ENCODE data around the gene SNX25. TPM values are rescaled to one million over a fixed set of nuclear protein-coding genes. Genes with fewer than 3 reads are reported as not detected.

SNX25 gene
- total and polyA plus RNA-seq, 2 donors (not counting 1 experiment from before 2014, with no cell fraction given), result 11.1 to 32.9 TPM

GRCh38 chr4:185249105-185249504, 39.7 kb downstream of the SNX25 start:
- H3K36me3 ChIP-seq (ENCODE audit: control insufficient read depth, insufficient read depth, low read length), result no peaks in the 10 kb centered on the region
- no peak for DNase-seq (ENCODE audit: low read depth in 2 of 2)
- no peak overlapping the region for H3K9ac ChIP-seq (ENCODE audit: insufficient read depth, low read length)
- H3K4me1 ChIP-seq (ENCODE audit: control insufficient read depth, extremely low read depth, insufficient read depth, low read length), result no peaks in the 10 kb centered on the region
- H3K27ac ChIP-seq (ENCODE audit: insufficient read depth, low read length), result no peak overlapping the region
- no peaks in the 10 kb centered on the region for H4K20me1 ChIP-seq (ENCODE audit: control insufficient read depth, extremely low read depth, insufficient read depth, low read length)
- H3K4me2 ChIP-seq (ENCODE audit: extremely low read depth, insufficient read depth, low read length), result no peak overlapping the region
- H3K79me2 ChIP-seq (ENCODE audit: control insufficient read depth, insufficient read depth, low read length), result no peaks in the 10 kb centered on the region
- TF ChIP-seq, protein P1, sequence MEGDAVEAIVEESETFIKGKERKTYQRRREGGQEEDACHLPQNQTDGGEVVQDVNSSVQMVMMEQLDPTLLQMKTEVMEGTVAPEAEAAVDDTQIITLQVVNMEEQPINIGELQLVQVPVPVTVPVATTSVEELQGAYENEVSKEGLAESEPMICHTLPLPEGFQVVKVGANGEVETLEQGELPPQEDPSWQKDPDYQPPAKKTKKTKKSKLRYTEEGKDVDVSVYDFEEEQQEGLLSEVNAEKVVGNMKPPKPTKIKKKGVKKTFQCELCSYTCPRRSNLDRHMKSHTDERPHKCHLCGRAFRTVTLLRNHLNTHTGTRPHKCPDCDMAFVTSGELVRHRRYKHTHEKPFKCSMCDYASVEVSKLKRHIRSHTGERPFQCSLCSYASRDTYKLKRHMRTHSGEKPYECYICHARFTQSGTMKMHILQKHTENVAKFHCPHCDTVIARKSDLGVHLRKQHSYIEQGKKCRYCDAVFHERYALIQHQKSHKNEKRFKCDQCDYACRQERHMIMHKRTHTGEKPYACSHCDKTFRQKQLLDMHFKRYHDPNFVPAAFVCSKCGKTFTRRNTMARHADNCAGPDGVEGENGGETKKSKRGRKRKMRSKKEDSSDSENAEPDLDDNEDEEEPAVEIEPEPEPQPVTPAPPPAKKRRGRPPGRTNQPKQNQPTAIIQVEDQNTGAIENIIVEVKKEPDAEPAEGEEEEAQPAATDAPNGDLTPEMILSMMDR (conservative IDR thresholded peaks at IDR 0.05 in 1 of 2, IDR thresholded peaks at IDR 0.05 in 1 of 2; ENCODE audit: low read depth in 1 of 2, low read length in 2 of 2), result no peak
- TF ChIP-seq EZH2 (IDR thresholded peaks at IDR 0.05; ENCODE audit: low read length, missing control alignments), result no peak
- H3K9me3 ChIP-seq (ENCODE audit: control insufficient read depth, insufficient read depth, low read depth, low read length), result no peaks in the 10 kb centered on the region
- H3K27me3 ChIP-seq (ENCODE audit: control insufficient read depth, insufficient read depth, low read length), result no peaks in the 10 kb centered on the region
- no peak overlapping the region for H2AFZ ChIP-seq (ENCODE audit: low read length)
- H3K4me3 ChIP-seq (replicated peaks in 1 of 4; ENCODE audit: control extremely low read depth in 1 of 4, insufficient read depth in 1 of 4, low read depth in 3 of 4, low read length in 4 of 4), result no peak overlapping the region

GRCh38 chr4:185254434-185254833, 45.0 kb downstream of the SNX25 start:
- Histone ChIP-seq H3K27me3 (ENCODE audit: control insufficient read depth, insufficient read depth, low read length) (no peaks in the 10 kb centered on the region), H2AFZ (ENCODE audit: low read length) (no peak overlapping the region), H3K4me3 (replicated peaks in 1 of 4; ENCODE audit: control extremely low read depth in 1 of 4, insufficient read depth in 1 of 4, low read depth in 3 of 4, low read length in 4 of 4) (no peak overlapping the region), H3K36me3 (ENCODE audit: control insufficient read depth, insufficient read depth, low read length) (no peaks in the 10 kb centered on the region), H4K20me1 (ENCODE audit: control insufficient read depth, extremely low read depth, insufficient read depth, low read length) (no peaks in the 10 kb centered on the region), H3K27ac (ENCODE audit: insufficient read depth, low read length) (no peak overlapping the region), H3K79me2 (ENCODE audit: control insufficient read depth, insufficient read depth, low read length) (no peaks in the 10 kb centered on the region), H3K9ac (ENCODE audit: insufficient read depth, low read length) (no peak overlapping the region), H3K4me2 (ENCODE audit: extremely low read depth, insufficient read depth, low read length) (no peak overlapping the region), H3K4me1 (ENCODE audit: control insufficient read depth, extremely low read depth, insufficient read depth, low read length) (peaks cover 5% of the 10 kb centered on the region), H3K9me3 (ENCODE audit: control insufficient read depth, insufficient read depth, low read depth, low read length) (no peaks in the 10 kb centered on the region)
- TF ChIP-seq EZH2 (IDR thresholded peaks at IDR 0.05; ENCODE audit: low read length, missing control alignments), result no peak
- TF ChIP-seq, protein P1 (conservative IDR thresholded peaks at IDR 0.05 in 1 of 2, IDR thresholded peaks at IDR 0.05 in 1 of 2; ENCODE audit: low read depth in 1 of 2, low read length in 2 of 2), result no peak
- DNase-seq (ENCODE audit: low read depth in 2 of 2), result peak in 1 of 2 donors; percentile 76

- no peak for DNase-seq (ENCODE audit: low read depth in 2 of 2)
- H4K20me1 ChIP-seq (ENCODE audit: control insufficient read depth, extremely low read depth, insufficient read depth, low read length), result no peaks in the 10 kb centered on the region
- no peaks in the 10 kb centered on the region for H3K36me3 ChIP-seq (ENCODE audit: control insufficient read depth, insufficient read depth, low read length)
- no peak overlapping the region for H3K4me3 ChIP-seq (replicated peaks in 1 of 4; ENCODE audit: control extremely low read depth in 1 of 4, insufficient read depth in 1 of 4, low read depth in 3 of 4, low read length in 4 of 4)
- H3K9ac ChIP-seq (ENCODE audit: insufficient read depth, low read length), result no peak overlapping the region
- H3K9me3 ChIP-seq (ENCODE audit: control insufficient read depth, insufficient read depth, low read depth, low read length), result no peaks in the 10 kb centered on the region
- H3K27me3 ChIP-seq (ENCODE audit: control insufficient read depth, insufficient read depth, low read length), result no peaks in the 10 kb centered on the region
- H3K79me2 ChIP-seq (ENCODE audit: control insufficient read depth, insufficient read depth, low read length), result no peaks in the 10 kb centered on the region
- H3K4me1 ChIP-seq (ENCODE audit: control insufficient read depth, extremely low read depth, insufficient read depth, low read length), result peaks cover 5% of the 10 kb centered on the region
- no peak overlapping the region for H3K4me2 ChIP-seq (ENCODE audit: extremely low read depth, insufficient read depth, low read length)
- no peak overlapping the region for H3K27ac ChIP-seq (ENCODE audit: insufficient read depth, low read length)
- TF ChIP-seq, protein P1 (conservative IDR thresholded peaks at IDR 0.05 in 1 of 2, IDR thresholded peaks at IDR 0.05 in 1 of 2; ENCODE audit: low read depth in 1 of 2, low read length in 2 of 2), result no peak
- TF ChIP-seq EZH2 (IDR thresholded peaks at IDR 0.05; ENCODE audit: low read length, missing control alignments), result no peak
- no peak overlapping the region for H2AFZ ChIP-seq (ENCODE audit: low read length)
Observed at GRCh38 chr4:185255868-185256267, 46.5 kb downstream of the SNX25 start.
